ENCODE data around the gene IPO7. TPM values are rescaled to one million over a fixed set of nuclear protein-coding genes. Genes with fewer than 3 reads are reported as not detected.

The IPO7 gene
- 128 and 198 TPM in 2 replicates for total RNA-seq (2013; cell fraction: nucleolus; rRNA removed)
- total RNA-seq (2014; rRNA removed) (29.8 and 31.8 TPM in 2 replicates), total RNA-seq (2014; rRNA removed; fragmentation: Illumina TruSeq; extraction: Trizol) (44.9 and 47.5 TPM in 2 replicates), total RNA-seq (2021) (51.4 and 56.6 TPM in 2 replicates), polyA plus RNA-seq (2011; rRNA removed) (31.0 and 37.9 TPM in 2 replicates), polyA plus RNA-seq (2014; fragmentation: Illumina TruSeq; extraction: Trizol) (44.8 and 53.4 TPM in 2 replicates), polyA plus RNA-seq (2014; fragmentation: Nextera tagmentation; extraction: Ambion mirVana) (1 to 10 TPM; 9.2 to 9.9 TPM), polyA plus RNA-seq (2014; rRNA removed) (29.3 and 30.3 TPM in 2 replicates), polyA plus RNA-seq (2016; fragmentation: Nextera tagmentation; extraction: Ambion mirVana) (1 to 10 TPM; 5.0 to 5.2 TPM), polyA minus RNA-seq (2011; rRNA and poly(A)+ RNA removed) (34.8 and 55.7 TPM in 2 replicates), Bru-seq, nascent RNA (percentile 83 among the genes with signal in this experiment), BruChase-seq, experiment 1, labeled RNA remaining after a 6-hour chase (percentile 87 among the genes with signal in this experiment), BruChase-seq, experiment 2, labeled RNA remaining after a 2-hour chase (percentile 91 among the genes with signal in this experiment)
- 7.1 TPM for polyA plus RNA-seq (2011; ENCODE audit: low read depth)
- polyA plus RNA-seq (2011; cell fraction: cytosol; rRNA removed), result 12.8 and 13.5 TPM in 2 replicates
- polyA plus RNA-seq (2011; cell fraction: nucleus; rRNA removed), result 15.1 and 29.7 TPM in 2 replicates
- 12.5 and 16.3 TPM in 2 replicates for polyA plus RNA-seq (2012)
- 28.5 and 29.4 TPM in 2 replicates for polyA minus RNA-seq (2011; cell fraction: cytosol; rRNA and poly(A)+ RNA removed)
- polyA minus RNA-seq (2011; cell fraction: nucleus; rRNA and poly(A)+ RNA removed), result 23.9 and 44.7 TPM in 2 replicates
- long read RNA-seq, experiment 1, result 0 reads
- long read RNA-seq, experiment 2, full-length matches to known transcripts, result 4 of 43 reads
- long read RNA-seq, experiment 2, partial matches to known transcripts, result 32 of 43 reads
- long read RNA-seq, experiment 2, other reads (novel, unspliced or antisense), result 7 of 43 reads

DNA sequence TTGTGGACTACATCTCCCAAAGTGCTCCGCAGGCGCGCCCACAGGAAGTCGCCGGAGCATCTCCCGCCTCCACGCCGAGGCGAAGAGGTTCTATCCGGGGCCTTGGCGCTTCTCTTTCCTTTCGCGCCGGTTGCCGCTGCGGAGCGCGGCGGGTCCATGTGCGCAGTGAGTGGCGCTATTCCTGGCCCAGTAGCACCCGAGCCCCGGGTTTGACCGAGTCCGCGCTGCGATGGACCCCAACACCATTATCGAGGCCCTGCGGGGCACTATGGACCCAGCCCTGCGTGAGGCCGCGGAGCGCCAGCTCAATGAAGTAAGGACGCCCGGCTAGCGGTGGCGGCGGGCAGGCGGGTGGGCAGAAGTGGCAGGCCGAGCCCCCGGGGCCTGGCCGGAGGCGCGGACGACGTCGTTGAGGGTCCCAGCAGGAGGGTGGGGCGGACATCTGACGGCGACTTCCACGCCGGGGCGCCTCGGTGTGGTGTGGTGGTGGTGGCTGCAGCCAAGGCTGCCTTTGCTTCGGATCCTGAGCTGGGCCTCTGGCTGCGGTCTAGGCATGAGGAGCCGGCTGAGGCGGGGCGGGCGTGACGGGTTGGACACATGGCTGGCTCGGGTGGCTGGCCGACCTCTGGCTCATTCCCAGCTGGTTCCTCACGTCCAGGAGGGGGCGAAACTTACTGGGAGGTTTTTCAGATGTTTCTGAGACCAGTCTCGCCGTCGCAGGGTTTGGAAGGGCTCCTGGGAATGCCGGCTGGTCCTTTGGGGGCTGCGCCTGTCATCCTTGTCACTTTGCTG lies at the start of gene IPO7:
IPO7 (plus strand) TSS at position 118 of the 792 bp plus-strand sequence; CDS start at position 230, 112 bp downstream.
- Histone ChIP-seq H3K4me3 (peak within 1 kb of the TSS; percentile 97), H3K4me1 (ENCODE audit: control insufficient read depth, insufficient read depth, low read length) (peaks cover 3% of the 10 kb centered on the region; the same call in 1 of the 2 replicates), H3K27ac (ENCODE audit: control insufficient read depth, insufficient read depth) (peak within 1 kb of the TSS; percentile 91), H3K27me3 (replicated peaks in 1 of 2; ENCODE audit: control insufficient read depth in 2 of 2, insufficient read depth in 2 of 2, low read length in 1 of 2) (no peaks in the 10 kb centered on the region), H2AFZ (ENCODE audit: control insufficient read depth, low read depth, low read length) (peak within 1 kb of the TSS; percentile 96), H3K79me2 (ENCODE audit: control insufficient read depth, insufficient read depth, low read length) (peaks cover 48% of the 10 kb centered on the region), H3K9ac (ENCODE audit: control insufficient read depth, insufficient read depth, low read length) (peak within 1 kb of the TSS; percentile 98), H3K36me3 (ENCODE audit: control insufficient read depth in 2 of 2, insufficient read depth in 2 of 2, low read length in 1 of 2) (peaks cover 0 to 4% of the 10 kb centered on the region in 2 experiments; a peak in 1 of 4 replicates), H3K9me3 (replicated peaks; ENCODE audit: control insufficient read depth, insufficient read depth, low read length) (no peaks in the 10 kb centered on the region), H3K4me2 (ENCODE audit: control insufficient read depth, insufficient read depth) (peak within 1 kb of the TSS; percentile 86), H4K20me1 (ENCODE audit: control insufficient read depth, insufficient read depth) (no peaks in the 10 kb centered on the region)
- peak; percentile 60 for DNase-seq (ENCODE audit: low read depth, low spot score)
- in situ Hi-C loops (cut with MboI), result no loop called here
- WGBS (ENCODE audit: insufficient coverage, insufficient replicate concordance, low lambda C conversion rate, missing lambda C conversion rate), result 1% methylated on average over 69 of the region's 70 CpGs
- ATAC-seq, result peak; percentile 97
- CTCF ChIA-PET, result interaction anchor here (0.6 to 3.3 kb wide), 14 partner anchors 9 to 219 kb away, joined by 3 to 18 read pairs (median 4); partner anchors contain the start of genes WEE1 and ZNF143
- FAIRE-seq, result peak; percentile 97
- SMC1A ChIA-PET (ENCODE audit: uncharacterized antibody, unreplicated experiment), result interaction anchor here (0.7 to 2.8 kb wide), 15 partner anchors 9 to 363 kb away, joined by 3 to 20 read pairs (median 3); partner anchors contain the start of gene TMEM41B
- intact Hi-C loops (cut with micrococcal nuclease; ENCODE audit: unreplicated experiment), result loop anchor here (5.0 kb wide), 1 partner anchor 72 kb away; the partner anchor contains the start of gene TMEM41B
- RAD21 ChIA-PET (ENCODE audit: unreplicated experiment), result interaction anchor here (0.6 to 3.4 kb wide), 11 partner anchors 10 to 216 kb away, joined by 3 to 20 read pairs (median 5); partner anchors contain the start of gene ZNF143
- POLR2A ChIA-PET, result interaction anchor here (0.6 to 3.4 kb wide), 13 partner anchors 10 to 191 kb away, joined by 3 to 17 read pairs (median 4); partner anchors contain the start of genes DENND5A and ZNF143
- BruUV-seq (replicated peaks), result no TSS peak
- TF ChIP-seq, protein P1, sequence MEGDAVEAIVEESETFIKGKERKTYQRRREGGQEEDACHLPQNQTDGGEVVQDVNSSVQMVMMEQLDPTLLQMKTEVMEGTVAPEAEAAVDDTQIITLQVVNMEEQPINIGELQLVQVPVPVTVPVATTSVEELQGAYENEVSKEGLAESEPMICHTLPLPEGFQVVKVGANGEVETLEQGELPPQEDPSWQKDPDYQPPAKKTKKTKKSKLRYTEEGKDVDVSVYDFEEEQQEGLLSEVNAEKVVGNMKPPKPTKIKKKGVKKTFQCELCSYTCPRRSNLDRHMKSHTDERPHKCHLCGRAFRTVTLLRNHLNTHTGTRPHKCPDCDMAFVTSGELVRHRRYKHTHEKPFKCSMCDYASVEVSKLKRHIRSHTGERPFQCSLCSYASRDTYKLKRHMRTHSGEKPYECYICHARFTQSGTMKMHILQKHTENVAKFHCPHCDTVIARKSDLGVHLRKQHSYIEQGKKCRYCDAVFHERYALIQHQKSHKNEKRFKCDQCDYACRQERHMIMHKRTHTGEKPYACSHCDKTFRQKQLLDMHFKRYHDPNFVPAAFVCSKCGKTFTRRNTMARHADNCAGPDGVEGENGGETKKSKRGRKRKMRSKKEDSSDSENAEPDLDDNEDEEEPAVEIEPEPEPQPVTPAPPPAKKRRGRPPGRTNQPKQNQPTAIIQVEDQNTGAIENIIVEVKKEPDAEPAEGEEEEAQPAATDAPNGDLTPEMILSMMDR (IDR thresholded peaks at IDR 0.05 in 2 of 3, conservative IDR thresholded peaks at IDR 0.05 in 1 of 3; ENCODE audit: control insufficient read depth in 2 of 3, extremely low read depth in 1 of 3, insufficient read depth in 1 of 3, low read depth in 3 of 3, low read length in 3 of 3), result peak in 2 of 3 experiments; percentile 10 to 13; a peak in 1 of 6 replicates
- TF ChIP-seq, protein P2, sequence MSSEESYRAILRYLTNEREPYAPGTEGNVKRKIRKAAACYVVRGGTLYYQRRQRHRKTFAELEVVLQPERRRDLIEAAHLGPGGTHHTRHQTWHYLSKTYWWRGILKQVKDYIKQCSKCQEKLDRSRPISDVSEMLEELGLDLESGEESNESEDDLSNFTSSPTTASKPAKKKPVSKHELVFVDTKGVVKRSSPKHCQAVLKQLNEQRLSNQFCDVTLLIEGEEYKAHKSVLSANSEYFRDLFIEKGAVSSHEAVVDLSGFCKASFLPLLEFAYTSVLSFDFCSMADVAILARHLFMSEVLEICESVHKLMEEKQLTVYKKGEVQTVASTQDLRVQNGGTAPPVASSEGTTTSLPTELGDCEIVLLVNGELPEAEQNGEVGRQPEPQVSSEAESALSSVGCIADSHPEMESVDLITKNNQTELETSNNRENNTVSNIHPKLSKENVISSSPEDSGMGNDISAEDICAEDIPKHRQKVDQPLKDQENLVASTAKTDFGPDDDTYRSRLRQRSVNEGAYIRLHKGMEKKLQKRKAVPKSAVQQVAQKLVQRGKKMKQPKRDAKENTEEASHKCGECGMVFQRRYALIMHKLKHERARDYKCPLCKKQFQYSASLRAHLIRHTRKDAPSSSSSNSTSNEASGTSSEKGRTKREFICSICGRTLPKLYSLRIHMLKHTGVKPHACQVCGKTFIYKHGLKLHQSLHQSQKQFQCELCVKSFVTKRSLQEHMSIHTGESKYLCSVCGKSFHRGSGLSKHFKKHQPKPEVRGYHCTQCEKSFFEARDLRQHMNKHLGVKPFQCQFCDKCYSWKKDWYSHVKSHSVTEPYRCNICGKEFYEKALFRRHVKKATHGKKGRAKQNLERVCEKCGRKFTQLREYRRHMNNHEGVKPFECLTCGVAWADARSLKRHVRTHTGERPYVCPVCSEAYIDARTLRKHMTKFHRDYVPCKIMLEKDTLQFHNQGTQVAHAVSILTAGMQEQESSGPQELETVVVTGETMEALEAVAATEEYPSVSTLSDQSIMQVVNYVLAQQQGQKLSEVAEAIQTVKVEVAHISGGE (CRISPR knock-in tag; IDR thresholded peaks at IDR 0.05), result peak; percentile 63
- TF ChIP-seq POLR2AphosphoS2 (IDR thresholded peaks at IDR 0.05; ENCODE audit: low read depth, low read length), result peak; percentile 39; the same call in 1 of the 2 replicates
- peak; percentile 49; the same call in 1 of the 2 replicates for TF ChIP-seq TBL1XR1 (IDR thresholded peaks at IDR 0.05; ENCODE audit: low read depth, low read length)
- TF ChIP-seq LARP7 (IDR thresholded peaks at IDR 0.05), result peak; percentile 78
- TF ChIP-seq TCF12 (IDR thresholded peaks at IDR 0.05; ENCODE audit: low read depth, low read length), result 0 out of 2 replicates have a peak, but pooled peaks have one; percentile 19
- TF ChIP-seq, protein P3, sequence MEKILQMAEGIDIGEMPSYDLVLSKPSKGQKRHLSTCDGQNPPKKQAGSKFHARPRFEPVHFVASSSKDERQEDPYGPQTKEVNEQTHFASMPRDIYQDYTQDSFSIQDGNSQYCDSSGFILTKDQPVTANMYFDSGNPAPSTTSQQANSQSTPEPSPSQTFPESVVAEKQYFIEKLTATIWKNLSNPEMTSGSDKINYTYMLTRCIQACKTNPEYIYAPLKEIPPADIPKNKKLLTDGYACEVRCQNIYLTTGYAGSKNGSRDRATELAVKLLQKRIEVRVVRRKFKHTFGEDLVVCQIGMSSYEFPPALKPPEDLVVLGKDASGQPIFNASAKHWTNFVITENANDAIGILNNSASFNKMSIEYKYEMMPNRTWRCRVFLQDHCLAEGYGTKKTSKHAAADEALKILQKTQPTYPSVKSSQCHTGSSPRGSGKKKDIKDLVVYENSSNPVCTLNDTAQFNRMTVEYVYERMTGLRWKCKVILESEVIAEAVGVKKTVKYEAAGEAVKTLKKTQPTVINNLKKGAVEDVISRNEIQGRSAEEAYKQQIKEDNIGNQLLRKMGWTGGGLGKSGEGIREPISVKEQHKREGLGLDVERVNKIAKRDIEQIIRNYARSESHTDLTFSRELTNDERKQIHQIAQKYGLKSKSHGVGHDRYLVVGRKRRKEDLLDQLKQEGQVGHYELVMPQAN (conservative IDR thresholded peaks at IDR 0.05), result peak; percentile 86
- TF ChIP-seq GABPA (IDR thresholded peaks at IDR 0.05; ENCODE audit: low read depth), result peak; percentile 95
- TF ChIP-seq BMI1 (IDR thresholded peaks at IDR 0.05; ENCODE audit: borderline replicate concordance), result no peak

All from GM12878 (cell line).